HG02970 (cell line): ENCODE data around the gene SEMA3F.
A peak's percentile ranks its signal among the peaks of the same experiment; 100 is the strongest.
"Not testable (repeated sequence)": the region's sequence is repeated elsewhere in the genome, so short reads cannot be mapped to it uniquely, and the experiment has no call there.

Experiments used
- ATAC-seq: cut with Tn5 transposase; IDR thresholded peaks from one replicate; pipeline ENCODE4 v1.9.1; 2021; ENCODE audit warnings: mild to moderate bottlenecking, moderate library complexity, moderate number of reproducible peaks; ENCODE audit not compliant: unreplicated experiment, low FRiP score

Gene SEMA3F

DNA sequence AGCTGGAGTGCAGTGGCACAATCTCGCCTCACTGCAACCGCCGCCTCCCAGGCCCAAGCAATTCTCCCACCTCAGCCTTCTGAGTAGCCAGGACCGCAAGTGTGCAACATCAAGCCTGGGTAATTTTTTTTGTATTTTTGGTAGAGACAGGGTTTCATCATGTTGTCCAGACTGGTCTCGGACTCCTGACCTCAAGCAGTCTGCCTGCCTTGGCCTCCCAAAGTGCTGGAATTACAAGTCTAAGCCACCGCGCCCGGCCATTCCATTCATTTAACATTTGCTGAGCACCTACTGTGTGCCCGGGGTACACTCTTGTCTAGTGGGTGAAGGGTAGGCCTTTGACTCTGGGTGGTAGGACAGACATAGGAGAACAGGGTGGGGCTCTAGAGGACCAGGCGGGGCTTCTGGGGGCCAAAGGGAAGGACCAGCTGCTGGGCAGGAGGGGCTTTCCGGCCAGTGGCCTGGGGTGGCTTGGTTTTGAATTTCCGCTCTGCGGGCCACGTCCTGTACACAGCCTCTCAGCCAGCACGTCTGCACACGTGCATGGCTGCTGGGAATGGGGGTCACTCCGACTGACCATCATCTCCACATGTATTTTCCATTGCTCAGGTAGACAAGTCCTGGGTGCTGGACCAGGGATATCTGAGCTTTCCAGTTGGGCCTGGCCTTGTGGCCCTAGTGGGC lies 52.4 kb downstream of the SEMA3F start:
- no peak for ATAC-seq

DNA sequence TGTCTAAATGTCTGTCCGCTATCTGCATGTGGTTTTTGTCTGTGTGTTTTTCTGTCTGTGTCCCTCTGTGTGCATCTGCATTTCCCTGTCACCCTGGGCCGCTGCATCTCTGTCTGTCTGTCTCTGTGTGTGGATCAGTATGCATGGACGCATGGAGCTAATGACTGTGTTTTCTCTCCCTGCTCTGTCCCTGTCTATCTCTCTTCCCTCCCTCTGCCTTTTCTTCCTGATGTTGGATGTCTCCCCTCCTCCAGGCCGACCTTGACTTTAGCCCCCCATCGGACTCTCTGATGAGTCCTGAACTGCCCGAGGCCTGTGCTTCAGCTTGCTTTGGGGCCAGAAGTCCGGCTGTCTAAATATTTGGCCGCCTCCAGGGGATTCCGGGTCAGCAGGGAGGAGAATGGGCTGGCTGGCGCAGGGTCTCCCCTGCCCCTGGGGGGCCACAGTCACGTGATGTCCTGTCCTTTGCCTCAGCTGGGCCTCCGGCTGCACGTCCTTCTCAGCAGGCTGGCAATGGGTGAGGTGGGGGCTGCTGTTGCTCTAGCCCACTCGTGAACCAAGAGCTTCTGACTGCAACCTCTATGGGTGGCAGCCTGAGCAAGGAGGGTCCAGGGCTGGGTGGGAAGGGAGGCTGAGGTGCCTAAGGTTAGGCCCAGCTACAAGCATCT lies 53.7 kb downstream of the SEMA3F start:
- ATAC-seq = no peak

DNA sequence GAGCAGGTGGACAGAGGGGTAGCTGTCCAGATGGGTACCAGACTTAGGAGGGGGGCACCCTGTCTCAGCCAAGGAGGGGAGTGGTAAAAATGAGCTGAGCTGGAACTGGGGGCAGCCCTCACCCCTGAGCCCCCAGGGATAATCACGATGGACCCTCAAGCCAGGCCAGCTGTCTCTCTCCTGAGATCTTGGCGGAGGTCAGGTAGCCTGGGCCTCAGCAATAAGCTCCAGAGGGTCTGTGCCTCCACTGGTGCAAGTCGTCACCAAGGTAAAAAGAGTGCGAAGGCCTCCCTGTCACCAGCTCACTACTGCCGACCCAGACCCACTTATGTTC lies 55.0 kb downstream of the SEMA3F start:
- ATAC-seq = no peak

DNA sequence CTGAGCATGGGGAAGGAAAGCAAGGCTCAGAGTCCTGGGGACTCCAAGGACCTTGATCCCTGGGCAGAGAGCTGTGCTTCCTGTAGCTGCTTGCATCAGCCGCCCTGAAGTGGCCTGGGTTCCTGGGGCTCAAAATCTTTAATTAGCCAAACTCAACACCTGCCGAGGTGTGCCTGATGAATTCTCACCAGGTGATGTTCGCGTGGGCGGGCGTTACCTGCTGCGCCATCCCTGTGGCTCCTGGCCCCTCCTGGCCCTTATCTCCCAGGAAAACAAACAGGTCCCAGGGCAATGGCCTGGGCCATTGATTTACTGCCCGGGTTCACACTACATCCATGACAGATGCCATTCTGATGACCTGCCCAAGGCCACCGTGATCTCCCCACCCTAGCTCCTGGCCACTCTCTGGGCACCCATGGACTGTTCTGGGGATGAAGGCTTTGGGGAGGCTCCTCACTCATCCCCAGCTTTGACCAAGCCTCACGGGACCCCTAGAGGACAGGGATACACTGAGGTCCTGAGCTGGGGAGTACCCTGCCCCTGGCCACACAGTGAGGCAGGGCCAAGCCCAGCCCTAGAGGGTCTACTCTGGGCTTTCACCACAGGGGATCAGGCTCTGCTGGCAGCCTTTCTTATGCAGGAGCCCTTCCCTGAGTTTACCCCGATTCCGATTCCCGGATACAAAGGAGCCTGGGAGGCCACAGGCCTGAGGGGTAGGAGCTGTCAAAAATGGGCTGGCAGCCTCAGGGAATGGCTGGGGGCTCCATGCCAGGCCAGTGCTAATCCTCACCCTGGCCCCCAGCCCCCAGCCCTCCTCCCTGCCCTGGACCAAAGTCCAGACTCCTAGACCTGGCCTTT lies 55.6 kb downstream of the SEMA3F start:
- ATAC-seq = no peak

DNA sequence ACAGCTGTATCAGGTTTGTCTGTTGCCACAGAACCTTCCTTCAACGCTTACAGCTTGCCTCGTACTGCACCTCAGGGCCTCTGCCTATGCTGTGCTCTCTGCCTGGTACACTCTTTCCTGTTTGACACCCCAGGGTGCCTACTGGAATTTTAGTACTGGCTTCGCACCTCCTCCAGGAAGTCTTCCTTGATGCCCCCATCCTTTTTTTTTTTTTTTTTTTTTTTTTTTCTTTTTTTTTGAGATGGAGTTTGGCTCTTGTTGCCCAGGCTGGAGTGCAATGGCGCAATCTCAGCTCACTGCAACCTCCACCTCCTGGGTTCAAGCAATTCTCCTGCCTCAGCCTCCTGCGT lies 56.2 kb downstream of the SEMA3F start:
- not testable (repeated sequence) for ATAC-seq

DNA sequence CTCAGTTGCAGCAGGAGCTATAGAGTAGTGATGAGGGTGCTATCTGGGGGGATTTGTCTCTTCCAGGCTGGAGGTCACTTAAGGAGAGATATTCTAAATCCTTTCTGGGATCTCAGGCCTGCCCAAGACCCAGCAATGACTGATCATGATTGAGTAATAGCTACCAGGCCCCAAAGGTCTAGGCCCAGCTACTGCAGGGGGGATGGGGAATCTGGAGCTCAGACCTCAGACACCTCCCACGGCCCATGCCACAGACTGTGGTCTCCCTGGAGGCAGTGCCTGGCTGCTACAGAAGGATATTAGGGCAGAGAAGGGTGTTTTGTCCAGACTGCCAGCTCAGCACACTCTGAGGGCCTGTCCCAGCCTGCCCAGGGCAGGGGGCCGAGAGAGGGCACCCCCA lies 56.8 kb downstream of the SEMA3F start:
- ATAC-seq = no peak

DNA sequence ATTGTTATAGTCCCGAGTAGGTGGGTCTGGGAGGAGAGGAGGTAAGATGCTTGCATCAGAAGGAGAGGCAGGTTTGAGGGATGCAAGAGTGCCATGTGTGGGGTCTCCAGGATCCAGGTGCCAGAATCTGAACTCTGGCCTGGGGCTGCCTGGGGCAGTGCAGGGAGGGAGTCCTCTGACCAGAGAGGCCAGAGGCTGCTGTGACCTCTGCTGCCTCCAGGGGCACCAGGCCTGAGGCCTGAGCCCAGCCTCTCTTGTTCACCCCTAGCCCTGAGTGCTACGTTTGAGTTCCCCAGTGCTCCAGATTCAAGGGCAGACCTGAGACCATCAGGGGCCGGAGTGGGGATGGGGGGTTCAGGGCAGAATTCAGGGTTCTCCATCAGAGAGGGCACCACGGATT lies 57.4 kb downstream of the SEMA3F start:
- no peak for ATAC-seq

DNA sequence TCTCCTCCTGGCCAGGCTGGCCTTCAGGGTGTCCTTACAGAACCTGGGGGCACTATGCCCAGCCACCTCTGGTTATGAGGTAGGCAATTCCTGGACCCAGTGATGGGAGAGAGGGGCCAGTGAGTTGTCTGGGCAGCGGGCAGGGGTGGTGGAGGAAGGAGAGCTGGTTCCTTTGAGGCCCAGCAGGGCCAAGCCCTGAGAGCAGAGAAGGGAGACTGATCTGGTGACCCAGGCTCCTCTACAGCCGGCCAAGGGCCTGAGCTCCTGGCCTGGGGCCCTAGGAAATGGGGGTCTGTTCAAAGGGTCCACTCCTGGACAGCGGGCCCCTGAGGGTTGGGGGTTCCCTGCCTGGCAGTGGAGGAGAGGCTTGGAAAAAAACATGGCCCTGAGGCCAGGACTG lies 57.8 kb downstream of the SEMA3F start:
- no peak for ATAC-seq

DNA sequence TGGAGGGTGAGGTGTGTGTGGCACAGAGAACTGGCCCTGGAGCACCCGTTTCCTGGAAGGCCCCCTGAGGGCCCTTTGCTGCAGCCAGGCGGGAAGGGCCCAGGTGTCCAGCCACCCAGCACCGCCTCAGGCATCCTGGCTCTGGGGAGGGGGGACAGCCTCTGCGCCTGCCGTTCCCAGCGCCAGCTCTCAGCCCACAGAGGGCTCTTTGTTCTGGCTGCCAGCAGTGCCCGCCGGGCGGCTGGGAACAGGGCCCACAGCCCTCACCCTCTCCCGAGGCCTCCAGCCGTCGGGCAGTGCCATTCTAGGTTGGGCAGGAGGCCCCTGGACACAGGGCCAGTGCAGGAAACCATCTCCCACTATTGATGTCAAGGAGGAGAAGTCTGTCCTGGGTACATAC lies 58.2 kb downstream of the SEMA3F start:
- ATAC-seq = no peak

DNA sequence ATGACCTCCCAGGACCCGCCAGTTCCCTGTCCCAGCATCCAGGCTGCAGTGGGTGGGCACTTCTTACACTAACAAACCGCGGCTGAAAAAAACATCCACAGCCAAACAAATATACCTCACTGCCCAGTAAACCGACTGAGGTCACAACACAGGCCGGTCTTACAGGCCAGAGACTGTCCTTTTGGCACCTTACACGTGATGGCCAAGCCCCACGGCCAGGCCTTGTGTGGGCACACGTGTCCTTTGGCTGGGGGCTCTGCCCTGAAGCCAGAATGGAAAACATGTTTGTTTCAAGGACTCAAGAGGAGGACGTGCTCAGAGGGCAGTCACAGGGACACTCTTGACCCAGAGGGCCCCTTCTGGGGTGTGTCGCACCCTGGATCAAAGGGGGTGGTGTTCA lies 59.7 kb downstream of the SEMA3F start:
- no peak for ATAC-seq

DNA sequence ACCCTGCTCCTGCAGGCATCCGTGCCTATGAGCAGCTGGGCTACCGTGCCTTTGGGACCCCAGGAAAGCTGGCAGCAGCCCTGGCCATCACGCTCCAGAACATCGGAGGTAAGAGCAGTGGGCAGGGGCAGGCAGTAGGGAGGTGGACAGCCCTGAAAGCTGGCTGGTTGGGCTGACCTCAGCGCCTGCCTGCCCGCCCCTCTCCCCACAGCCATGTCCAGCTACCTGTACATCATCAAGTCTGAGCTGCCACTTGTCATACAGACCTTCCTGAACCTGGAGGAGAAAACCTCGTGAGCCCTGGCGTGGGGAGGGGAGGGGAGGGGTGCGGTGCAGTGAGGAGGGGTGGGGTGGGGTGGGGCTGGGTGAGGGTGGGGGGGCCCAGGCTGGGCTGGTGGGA lies 60.4 kb downstream of the SEMA3F start:
- no peak for ATAC-seq

DNA sequence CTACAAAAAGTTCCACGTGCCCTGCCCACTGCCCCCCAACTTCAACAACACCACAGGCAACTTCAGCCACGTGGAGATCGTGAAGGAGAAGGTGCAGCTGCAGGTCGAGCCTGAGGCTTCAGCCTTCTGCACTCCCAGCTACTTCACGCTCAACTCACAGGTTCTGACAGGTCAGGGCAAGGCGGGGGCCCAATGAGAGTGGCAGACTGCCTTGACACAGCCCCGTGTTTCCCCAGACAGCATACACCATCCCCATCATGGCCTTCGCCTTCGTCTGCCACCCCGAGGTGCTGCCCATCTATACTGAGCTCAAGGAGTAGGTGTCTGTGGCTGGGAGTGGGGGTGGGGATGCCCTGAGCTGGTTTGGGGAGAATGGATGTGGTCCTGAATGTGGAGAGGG lies 62.6 kb downstream of the SEMA3F start:
- no peak for ATAC-seq

DNA sequence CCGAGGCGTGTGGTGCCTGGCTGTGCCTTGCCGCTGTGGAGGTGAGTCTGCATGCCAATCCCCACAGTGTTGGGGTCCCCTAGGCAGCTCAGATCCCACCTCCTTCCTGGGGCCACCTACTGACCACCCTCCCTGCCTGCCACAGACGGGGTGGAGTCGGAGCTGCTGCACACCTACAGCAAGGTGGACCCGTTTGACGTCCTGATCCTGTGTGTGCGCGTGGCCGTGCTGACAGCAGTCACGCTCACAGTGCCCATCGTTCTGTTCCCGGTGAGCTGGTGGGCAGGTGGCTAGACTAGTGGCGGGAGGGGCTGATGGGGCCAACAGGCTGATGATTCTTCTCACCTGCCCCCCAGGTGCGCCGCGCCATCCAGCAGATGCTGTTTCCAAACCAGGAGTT lies 63.3 kb downstream of the SEMA3F start:
- no peak for ATAC-seq

DNA sequence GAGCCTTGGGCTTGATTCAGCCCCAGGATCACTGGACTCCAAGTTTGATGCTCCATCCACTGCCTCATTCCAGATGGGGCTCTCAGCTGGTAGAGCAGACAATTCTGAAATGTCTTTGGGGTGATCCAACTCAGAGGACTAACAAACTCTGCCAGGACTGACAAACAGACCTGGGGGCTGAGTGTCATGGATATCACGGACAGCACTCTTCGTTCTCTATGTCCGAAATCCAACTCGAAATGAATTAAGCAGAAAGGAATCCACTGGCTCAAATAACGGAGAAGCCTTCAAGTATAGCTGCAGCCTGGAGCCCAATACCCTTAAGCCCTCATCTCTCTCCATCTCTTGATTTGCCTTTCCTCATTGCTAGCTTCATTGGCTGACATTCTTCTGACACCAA lies 64.2 kb downstream of the SEMA3F start:
- no peak for ATAC-seq

DNA sequence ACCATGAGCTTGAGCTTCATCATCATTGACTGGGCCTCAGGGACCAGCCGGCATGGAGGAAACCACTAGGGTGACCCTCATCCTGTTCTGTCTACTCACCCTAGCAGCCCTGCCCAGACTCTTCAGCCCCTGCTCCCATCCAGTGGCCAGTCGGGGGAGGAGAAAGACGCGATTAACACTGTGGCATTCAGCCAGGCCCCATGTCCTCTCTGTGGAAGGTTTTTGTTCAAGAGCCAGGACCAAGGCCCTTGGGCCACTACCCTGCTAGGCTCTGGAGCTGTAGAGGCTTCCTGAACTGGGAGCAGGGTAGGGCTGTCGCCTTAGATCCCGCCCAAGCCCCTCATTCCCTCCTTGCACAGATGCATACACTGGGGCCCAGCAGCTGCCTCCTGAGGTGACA lies 65.0 kb downstream of the SEMA3F start:
- no peak for ATAC-seq

DNA sequence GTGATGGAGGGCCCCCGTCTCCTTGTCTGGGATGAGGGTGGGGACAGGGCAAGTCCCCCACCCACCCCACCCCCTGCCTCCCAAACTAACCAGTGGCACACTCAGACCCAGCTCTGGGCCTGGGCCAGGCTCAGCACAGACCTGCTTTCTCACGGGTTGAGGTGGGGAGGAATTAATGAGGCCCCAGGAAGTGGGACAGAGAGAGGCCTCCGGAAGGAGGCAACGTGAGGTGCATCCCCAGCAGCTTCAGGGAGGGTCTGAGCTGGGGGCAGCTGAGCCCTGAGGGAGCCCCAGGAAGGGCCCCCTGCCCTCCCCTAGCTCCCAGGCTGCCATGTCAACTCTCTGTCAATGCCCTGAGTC lies 65.9 kb downstream of the SEMA3F start:
- ATAC-seq = no peak

DNA sequence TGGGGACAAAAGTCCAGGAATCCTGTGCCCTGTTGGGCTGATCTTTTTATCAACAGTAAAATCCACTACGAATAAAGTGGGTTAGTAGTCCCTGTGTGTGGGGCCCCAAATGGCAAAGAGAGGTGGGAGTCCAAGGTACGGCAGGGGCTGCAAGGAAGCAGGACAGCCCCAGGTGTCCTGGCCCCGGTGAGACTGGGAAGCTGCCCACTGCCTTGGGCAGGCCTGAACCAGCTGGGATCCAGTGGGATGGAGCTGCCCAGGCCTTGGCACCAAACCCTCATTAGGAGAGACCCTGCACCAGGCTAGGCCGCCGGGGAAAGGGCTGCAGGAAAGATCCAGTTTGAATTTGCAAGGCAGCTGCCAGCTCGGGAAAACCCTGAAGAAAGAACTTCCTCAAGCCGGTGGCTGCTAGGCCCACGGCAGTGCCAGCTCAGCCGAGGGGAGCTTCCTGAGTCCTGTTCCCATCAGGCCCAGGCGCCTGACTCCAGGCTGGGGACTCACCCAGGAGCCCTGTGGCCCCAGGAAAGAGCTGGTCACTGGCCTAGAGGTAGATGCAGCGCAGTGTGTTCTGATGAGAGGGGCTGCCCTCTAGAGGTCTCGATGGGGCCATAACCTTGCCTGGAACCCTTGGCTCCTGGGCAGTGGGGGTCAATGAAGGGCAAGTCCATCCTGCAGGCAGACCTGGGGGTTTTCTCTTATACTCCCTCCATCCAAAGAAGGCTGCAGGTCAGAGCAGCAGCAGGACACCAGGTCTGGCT lies 66.5 kb downstream of the SEMA3F start:
- ATAC-seq = no peak

DNA sequence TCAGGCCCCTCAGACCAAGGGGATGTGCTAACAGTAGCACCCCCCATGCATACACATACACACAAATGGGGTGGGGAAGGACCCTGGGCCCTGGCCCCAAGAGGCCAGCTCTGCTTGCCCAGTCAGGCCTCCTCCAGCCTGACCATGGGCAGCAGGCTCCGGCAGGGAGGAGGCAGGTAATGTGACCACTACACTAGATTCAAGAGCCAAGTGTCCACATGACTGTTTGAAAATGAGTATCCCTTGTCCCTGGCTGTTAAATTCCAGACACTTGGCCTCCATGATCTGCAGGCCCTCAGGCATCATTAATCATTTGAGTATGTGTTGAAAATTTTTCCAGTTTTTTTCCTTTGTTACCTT lies 67.0 kb downstream of the SEMA3F start:
- no peak for ATAC-seq

DNA sequence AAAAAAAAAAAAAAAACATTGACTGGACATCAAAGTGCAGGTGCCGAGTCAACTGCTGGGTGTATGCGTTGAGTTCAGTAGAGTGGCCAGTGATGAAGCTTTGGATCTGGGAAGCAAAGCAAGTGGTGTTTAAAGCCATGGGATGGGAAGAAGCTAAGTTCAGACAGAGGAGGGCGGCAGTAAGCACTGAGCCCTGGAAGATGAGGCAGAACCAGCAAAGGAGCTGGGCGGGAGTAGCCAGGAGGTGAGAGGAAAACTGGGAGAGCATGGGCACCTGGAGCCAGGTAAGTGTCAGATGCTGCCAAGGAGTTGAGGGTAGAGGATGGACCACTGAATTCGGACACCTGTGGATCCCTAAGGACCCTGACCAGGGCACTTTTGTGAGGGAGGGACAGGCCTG lies 69.5 kb downstream of the SEMA3F start:
- ATAC-seq = no peak

DNA sequence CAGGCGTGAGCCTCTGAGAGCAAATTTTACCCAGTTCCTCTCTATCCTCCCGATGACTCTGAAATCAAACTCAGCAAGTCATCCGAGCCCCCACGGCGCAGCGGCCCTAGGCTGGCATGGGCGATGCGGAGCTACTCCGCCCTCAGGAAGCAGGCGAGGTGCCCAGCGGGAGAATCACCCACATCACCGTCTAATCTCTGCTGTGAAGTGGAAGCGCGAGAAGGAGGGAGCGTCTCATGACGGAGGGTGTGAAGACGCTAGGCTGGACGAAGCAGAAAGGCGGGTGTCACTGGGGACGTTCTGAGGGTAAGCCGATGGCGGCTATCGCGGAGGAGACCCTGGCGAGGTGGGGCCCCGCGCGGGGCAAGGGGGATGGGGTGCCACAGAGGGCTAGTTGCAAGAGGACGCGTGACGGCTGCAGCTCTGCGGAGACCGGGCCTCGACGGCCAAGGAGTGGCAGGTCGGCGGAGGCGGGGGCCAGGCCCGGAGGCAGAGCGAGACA lies 71.8 kb downstream of the SEMA3F start:
- peak; percentile 30 for ATAC-seq
